Neuronal stem cell (in vitro differentiated cells): ENCODE data around the gene INTS1.
A peak's percentile ranks its signal among the peaks of the same experiment; 100 is the strongest.

Source experiments
- DNase-seq: peaks from one replicate; pipeline ENCODE4 v3.0.0-alpha.2; 2013; ENCODE audit warnings: low spot score
- H2AFZ ChIP-seq: one replicate; pipeline ENCODE4 v1.6.1; 2013; ENCODE audit warnings: mild to moderate bottlenecking, low read length, inconsistent platforms
- H2AK5ac ChIP-seq: 2 replicates; pipeline ENCODE4 v1.6.1; 2013; ENCODE audit warnings: low read depth, mild to moderate bottlenecking, inconsistent platforms, low read length, moderate library complexity, mixed read lengths
- H2BK120ac ChIP-seq: 2 replicates; pipeline ENCODE4 v1.6.1; 2013; ENCODE audit warnings: low read depth, mild to moderate bottlenecking, inconsistent platforms, low read length, moderate library complexity, mixed read lengths
- H2BK12ac ChIP-seq: one replicate; pipeline ENCODE4 v1.6.1; 2013; ENCODE audit warnings: low read length, inconsistent platforms
- H2BK15ac ChIP-seq: 2 replicates; pipeline ENCODE4 v1.6.1; 2013; ENCODE audit warnings: mild to moderate bottlenecking, low read length, inconsistent platforms, mixed read lengths
- H2BK5ac ChIP-seq: one replicate; pipeline ENCODE4 v1.6.1; 2013; ENCODE audit warnings: inconsistent platforms, mild to moderate bottlenecking, low read length, moderate library complexity
- H3K14ac ChIP-seq: one replicate; pipeline ENCODE4 v1.6.1; 2013; ENCODE audit warnings: low read length, inconsistent platforms
- H3K18ac ChIP-seq: 2 replicates; pipeline ENCODE4 v1.6.1; 2013; ENCODE audit warnings: low read length, inconsistent platforms
- H3K23ac ChIP-seq: 2 replicates; pipeline ENCODE4 v1.6.1; 2013; ENCODE audit warnings: low read depth, mild to moderate bottlenecking, mixed read lengths, low read length, inconsistent platforms; ENCODE audit not compliant: poor library complexity
- H3K27ac ChIP-seq: replicated peaks from 3 replicates; pipeline ENCODE4 v1.5.1; 2013; ENCODE audit warnings: low read length, inconsistent platforms
- H3K27me3 ChIP-seq, 3 experiments: 2 replicates each; pipeline ENCODE4 v1.6.1; 2013; ENCODE audit warnings: low read length in 3 of 3, mild to moderate bottlenecking in 2 of 3, inconsistent platforms in 1 of 3, low read depth in 1 of 3, mixed read lengths in 1 of 3, moderate library complexity in 1 of 3; ENCODE audit not compliant: control insufficient read depth in 3 of 3, insufficient read depth in 3 of 3
- H3K36me3 ChIP-seq, 2 donors: replicated peaks in 1 of 2; 2 replicates each; pipeline ENCODE4 v1.6.1; 2013; ENCODE audit warnings: low read length in 2 of 2; ENCODE audit not compliant: control insufficient read depth in 2 of 2, insufficient read depth in 2 of 2
- H3K4ac ChIP-seq: 2 replicates; pipeline ENCODE4 v1.6.1; 2013; ENCODE audit warnings: inconsistent platforms, mild to moderate bottlenecking, low read length, moderate library complexity
- H3K4me1 ChIP-seq, 2 donors: 1 replicate in 1 of 2; 2 replicates in 1 of 2; pipeline ENCODE4 v1.6.1; 2013; ENCODE audit warnings: low read length in 2 of 2, low read depth in 1 of 2; ENCODE audit not compliant: control insufficient read depth in 2 of 2, insufficient read depth in 1 of 2
- H3K4me2 ChIP-seq: one replicate; pipeline ENCODE4 v1.6.1; 2013; ENCODE audit warnings: mild to moderate bottlenecking, low read length, inconsistent platforms; ENCODE audit not compliant: insufficient read depth, poor library complexity, severe bottlenecking
- H3K4me3 ChIP-seq, 2 donors: 2 replicates each; pipeline ENCODE4 v1.5.1; 2013; ENCODE audit warnings: low read length in 2 of 2, mild to moderate bottlenecking in 2 of 2, inconsistent platforms in 1 of 2, moderate library complexity in 1 of 2
- H3K79me1 ChIP-seq: one replicate; pipeline ENCODE4 v1.6.1; 2013; ENCODE audit warnings: low read depth, mild to moderate bottlenecking, inconsistent platforms, low read length, moderate library complexity
- H3K9ac ChIP-seq: one replicate; pipeline ENCODE4 v1.6.1; 2013; ENCODE audit warnings: mild to moderate bottlenecking, low read depth, low read length, inconsistent platforms; ENCODE audit not compliant: poor library complexity
- H3K9me3 ChIP-seq, 2 donors: replicated peaks in 1 of 2; 2 replicates each; pipeline versions ENCODE3 to v1.6.1; 2013; ENCODE audit warnings: low read length in 2 of 2, mild to moderate bottlenecking in 2 of 2, inconsistent platforms in 1 of 2, low read depth in 1 of 2, mixed read lengths in 1 of 2, moderate library complexity in 1 of 2; ENCODE audit not compliant: control insufficient read depth in 2 of 2, insufficient read depth in 1 of 2
- H4K8ac ChIP-seq: one replicate; pipeline ENCODE4 v1.6.1; 2013; ENCODE audit warnings: low read depth, mild to moderate bottlenecking, inconsistent platforms, low read length, moderate library complexity
- H4K91ac ChIP-seq: one replicate; pipeline ENCODE4 v1.6.1; 2013; ENCODE audit warnings: low read length, low read depth, mild to moderate bottlenecking, inconsistent platforms; ENCODE audit not compliant: poor library complexity
- WGBS, 2 donors: extraction: QIAGEN DNeasy Blood & Tissue Kit; methylation state at CpG; one replicate each; pipeline ENCODE4 v1.1.7; 2013; ENCODE audit warnings: missing lambda C conversion rate in 2 of 2, mixed read lengths in 1 of 2; ENCODE audit not compliant: insufficient read length in 2 of 2, insufficient replicate concordance in 1 of 2; ENCODE audit errors: extremely low coverage in 2 of 2; 5-methylcytosine and 5-hydroxymethylcytosine counted together

The INTS1 gene

GRCh38 chr7:1428941-1429501 lies 75.2 kb downstream of the INTS1 start:
- H3K4me3 ChIP-seq: no peak overlapping the region
- no peak overlapping the region for H3K27ac ChIP-seq
- DNase-seq: no peak
- H4K91ac ChIP-seq: no peak overlapping the region
- H3K9ac ChIP-seq: no peak overlapping the region
- H3K4ac ChIP-seq: no peak overlapping the region
- H3K36me3 ChIP-seq: no peaks in the 10 kb centered on the region
- H3K79me1 ChIP-seq: no peaks in the 10 kb centered on the region
- H2BK5ac ChIP-seq: peak overlapping the region; percentile 77
- H3K27me3 ChIP-seq: peaks cover 0 to 42% (median 4%) of the 10 kb centered on the region in 3 experiments
- H3K9me3 ChIP-seq: no peaks in the 10 kb centered on the region
- peak overlapping the region; percentile 81 for H3K18ac ChIP-seq
- peak overlapping the region; percentile 93 for H2AFZ ChIP-seq
- H4K8ac ChIP-seq: peak overlapping the region; percentile 45
- peaks cover 0 to 5% of the 10 kb centered on the region in 2 donors for H3K4me1 ChIP-seq
- peak overlapping the region; percentile 10 for H3K23ac ChIP-seq
- H2AK5ac ChIP-seq: peak overlapping the region; percentile 90
- H3K4me2 ChIP-seq: no peak overlapping the region
- no CpG with 5 or more reads among the region's 20 CpGs for WGBS, 2 donors
- peak overlapping the region; percentile 38 for H2BK15ac ChIP-seq
- H3K14ac ChIP-seq: peak overlapping the region; percentile 31
- H2BK120ac ChIP-seq: peak overlapping the region; percentile 39
- peak overlapping the region; percentile 65 for H2BK12ac ChIP-seq

DNA sequence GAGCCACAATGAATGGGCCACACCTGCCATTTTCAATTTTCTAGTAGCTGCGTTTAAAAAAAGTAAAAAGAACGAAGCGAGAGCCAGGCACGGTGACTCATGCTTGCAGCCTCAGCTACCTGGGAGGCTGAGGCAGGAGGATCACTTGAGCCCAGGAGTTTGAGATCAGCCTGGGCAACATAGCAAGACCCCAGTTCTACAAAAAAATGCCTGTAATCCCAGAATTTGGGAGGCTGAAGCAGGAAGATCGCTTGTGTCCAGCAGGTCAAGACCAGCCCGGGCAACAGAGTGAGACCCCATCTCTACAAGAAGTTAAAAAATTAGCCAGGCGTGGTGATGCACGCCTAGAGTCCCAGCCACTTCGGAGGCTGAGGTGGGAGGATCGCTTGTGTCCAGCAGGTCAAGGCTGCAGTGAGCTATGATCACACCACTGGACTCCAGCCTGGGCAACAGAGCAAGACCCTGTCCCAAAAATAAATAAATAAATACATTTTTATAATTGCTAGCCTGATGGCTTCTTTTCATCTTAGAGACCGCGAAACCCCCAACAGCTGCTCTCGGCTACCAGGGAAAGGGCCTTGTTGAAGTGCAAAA lies 77.0 kb downstream of the INTS1 start:
- Histone ChIP-seq H3K18ac (no peak overlapping the region), H2AK5ac (peak overlapping the region; percentile 63), H3K4ac (no peak overlapping the region), H3K27ac (no peak overlapping the region), H2BK120ac (no peak overlapping the region), H3K4me1 (peaks cover 0 to 5% of the 10 kb centered on the region in 2 donors), H3K79me1 (no peaks in the 10 kb centered on the region), H3K14ac (no peak overlapping the region), H3K27me3 (peaks cover 0 to 50% (median 3%) of the 10 kb centered on the region in 3 experiments), H3K23ac (no peak overlapping the region), H4K91ac (no peak overlapping the region), H3K36me3 (no peaks in the 10 kb centered on the region), H4K8ac (no peak overlapping the region), H3K9me3 (no peaks in the 10 kb centered on the region), H3K4me3 (no peak overlapping the region), H2BK5ac (peak overlapping the region; percentile 53), H2BK15ac (peak overlapping the region; percentile 94), H2BK12ac (no peak overlapping the region), H3K4me2 (no peak overlapping the region), H3K9ac (no peak overlapping the region), H2AFZ (no peak overlapping the region)
- no peak for DNase-seq
- no CpG with 5 or more reads among the region's 13 CpGs for WGBS, 2 donors

DNA sequence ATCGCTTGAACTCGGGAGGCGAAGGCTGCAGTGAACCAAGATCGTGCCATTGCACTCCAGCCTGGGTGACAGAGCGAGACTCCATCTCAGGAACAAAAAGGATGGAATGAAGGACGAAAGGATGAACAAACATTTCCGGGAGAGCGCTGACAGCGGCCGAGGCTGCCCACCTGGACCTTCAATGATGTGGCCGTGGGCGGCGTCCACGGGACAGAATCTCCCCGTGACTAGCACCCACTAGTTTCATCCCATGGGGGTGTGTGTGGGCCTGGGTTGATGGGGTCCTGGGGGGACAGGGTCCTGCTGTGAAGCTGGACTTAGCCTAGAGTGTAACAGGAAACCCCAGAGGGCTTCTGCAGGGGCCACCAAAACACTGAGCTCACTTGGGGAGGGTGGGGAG lies 77.7 kb downstream of the INTS1 start:
- Histone ChIP-seq H2BK5ac (no peak overlapping the region), H2AK5ac (peak overlapping the region; percentile 47), H3K36me3 (no peaks in the 10 kb centered on the region), H4K91ac (no peak overlapping the region), H3K4me2 (no peak overlapping the region), H3K4me3 (no peak overlapping the region), H3K4ac (no peak overlapping the region), H3K23ac (no peak overlapping the region), H3K9me3 (no peaks in the 10 kb centered on the region), H3K27me3 (peaks cover 0 to 46% (median 0%) of the 10 kb centered on the region in 3 experiments), H2AFZ (no peak overlapping the region), H3K9ac (no peak overlapping the region), H3K18ac (peak overlapping the region; percentile 8), H2BK120ac (no peak overlapping the region), H2BK15ac (peak overlapping the region; percentile 94), H3K79me1 (no peaks in the 10 kb centered on the region), H2BK12ac (no peak overlapping the region), H4K8ac (no peak overlapping the region), H3K4me1 (peaks cover 0 to 5% of the 10 kb centered on the region in 2 donors), H3K27ac (no peak overlapping the region), H3K14ac (no peak overlapping the region)
- no CpG with 5 or more reads among the region's 15 CpGs for WGBS, 2 donors
- no peak for DNase-seq

DNA sequence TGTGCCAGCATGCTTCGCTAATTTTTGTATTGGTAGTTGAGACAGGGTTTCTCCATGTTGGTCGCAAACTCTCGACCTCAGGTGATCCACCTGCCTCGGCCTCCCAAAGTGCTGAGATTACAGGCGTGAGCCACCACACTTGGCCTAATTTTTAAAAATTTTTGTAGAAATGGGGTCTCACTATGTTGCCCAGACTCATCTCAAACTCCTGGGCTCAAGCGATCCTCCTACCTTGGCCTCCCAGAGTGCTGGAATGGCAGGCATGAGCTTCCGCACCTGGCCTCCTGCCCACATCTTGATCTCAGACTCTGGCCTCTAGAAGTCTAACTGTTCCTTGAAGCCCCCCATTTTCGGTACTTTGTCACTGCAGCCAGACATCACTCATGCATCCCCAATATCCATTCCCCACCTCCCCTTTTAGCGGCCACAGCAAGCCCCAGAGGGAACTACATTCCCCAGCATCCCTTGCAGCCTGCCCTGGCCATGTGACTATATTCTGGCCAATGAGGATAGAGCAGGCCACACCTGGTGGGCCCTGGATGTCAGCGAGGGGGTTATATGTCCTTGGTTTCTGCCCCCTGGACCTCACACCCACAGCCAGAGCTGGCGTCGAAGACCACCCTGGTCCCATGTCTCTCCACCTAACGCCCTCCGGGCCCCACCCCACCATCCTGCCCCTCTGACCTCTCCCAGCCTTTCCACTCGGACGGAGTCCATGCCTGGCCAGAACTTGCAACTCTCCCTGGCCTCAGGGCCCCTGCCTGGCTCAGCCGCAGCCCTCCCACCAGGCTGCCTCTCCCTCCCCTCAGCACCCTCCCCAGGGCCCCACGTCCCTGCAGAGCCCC lies 78.7 kb downstream of the INTS1 start:
- no peak for DNase-seq

More for the DNA sequence above, 78.7 kb downstream of the INTS1 start:
- Histone ChIP-seq H3K9me3 (no peaks in the 10 kb centered on the region), H2BK120ac (peak overlapping the region; percentile 47), H3K27ac (no peak overlapping the region), H3K14ac (peak overlapping the region; percentile 38), H4K8ac (peak overlapping the region; percentile 99), H4K91ac (no peak overlapping the region), H2BK5ac (peak overlapping the region; percentile 53), H3K36me3 (no peaks in the 10 kb centered on the region), H3K4me3 (no peak overlapping the region), H3K9ac (no peak overlapping the region), H3K4me1 (peaks cover 0 to 5% of the 10 kb centered on the region in 2 donors), H2BK15ac (peak overlapping the region; percentile 89), H2BK12ac (no peak overlapping the region), H3K79me1 (no peaks in the 10 kb centered on the region), H2AK5ac (peak overlapping the region; percentile 92), H3K23ac (no peak overlapping the region), H3K18ac (peak overlapping the region; percentile 93), H2AFZ (no peak overlapping the region), H3K27me3 (peaks cover 0 to 44% (median 0%) of the 10 kb centered on the region in 3 experiments), H3K4ac (peak overlapping the region; percentile 53), H3K4me2 (peak overlapping the region; percentile 11)
- no CpG with 5 or more reads among the region's 18 CpGs for WGBS, 2 donors
